Hepatocyte (in vitro differentiated cells): Measurements from ENCODE around the gene KIF5A. TPM values are rescaled to one million over a fixed set of nuclear protein-coding genes. Genes with fewer than 3 reads are reported as not detected.

Experiments used
- DNase-seq: peaks from one replicate; pipeline ENCODE4 v3.0.0-alpha.2; 2016; ENCODE audit warnings: low spot score
- H2AFZ ChIP-seq: fragments of 200-600 bp; sonication (generic); 2 replicates; pipeline ENCODE4 v1.6.0; 2016; ENCODE audit warnings: antibody characterized with exemption, mild to moderate bottlenecking
- H3K27ac ChIP-seq: fragments of 200-600 bp; sonication (generic); 2 replicates; pipeline ENCODE4 v1.5.1; 2016; ENCODE audit warnings: mild to moderate bottlenecking
- H3K27me3 ChIP-seq: fragments of 200-600 bp; sonication (generic); 2 replicates; pipeline ENCODE4 v1.6.1; 2016
- H3K36me3 ChIP-seq: fragments of 200-600 bp; sonication (generic); replicated peaks from 2 replicates; pipeline ENCODE4 v1.5.1; 2016; ENCODE audit warnings: low read depth; ENCODE audit not compliant: insufficient read depth
- H3K4me1 ChIP-seq: fragments of 200-600 bp; sonication (generic); 2 replicates; pipeline ENCODE4 v1.5.1; 2016; ENCODE audit warnings: mild to moderate bottlenecking, moderate library complexity; ENCODE audit not compliant: insufficient read depth
- H3K4me2 ChIP-seq: fragments of 200-600 bp; sonication (generic); 2 replicates; pipeline ENCODE4 v1.6.0; 2016
- H3K4me3 ChIP-seq: fragments of 200-600 bp; sonication (generic); 2 replicates; pipeline ENCODE4 v1.5.1; 2016; ENCODE audit warnings: mild to moderate bottlenecking
- H3K79me2 ChIP-seq: fragments of 200-600 bp; sonication (generic); 2 replicates; pipeline ENCODE4 v1.6.0; 2017; ENCODE audit warnings: mild to moderate bottlenecking
- H3K9me2 ChIP-seq: fragments of 200-600 bp; sonication (generic); replicated peaks from 2 replicates; pipeline ENCODE4 v1.6.0; 2017; ENCODE audit warnings: mild to moderate bottlenecking; ENCODE audit not compliant: insufficient read depth
- H3K9me3 ChIP-seq: fragments of 200-600 bp; sonication (generic); 2 replicates; pipeline ENCODE4 v1.5.1; 2016; ENCODE audit warnings: low read depth, mild to moderate bottlenecking
- H4K20me1 ChIP-seq: fragments of 200-600 bp; sonication (generic); 2 replicates; pipeline ENCODE4 v1.6.0; 2016; ENCODE audit warnings: mild to moderate bottlenecking; ENCODE audit not compliant: insufficient read depth, poor library complexity, severe bottlenecking
- EZH2 ChIP-seq: fragments of 200-600 bp; sonication (generic); IDR thresholded peaks from 2 replicates; pipeline ENCODE4 v1.6.1; 2016; ENCODE audit warnings: antibody characterized with exemption, mild to moderate bottlenecking, borderline replicate concordance
- EZH2phosphoT487 ChIP-seq: fragments of 200-600 bp; sonication (generic); IDR thresholded peaks from one replicate; pipeline ENCODE4 v1.6.1; 2018; ENCODE audit warnings: antibody characterized with exemption, mild to moderate bottlenecking, low read depth, moderate library complexity; ENCODE audit not compliant: unreplicated experiment, severe bottlenecking
- WGBS: methylation state at CpG from one replicate; pipeline ENCODE4 v1.1.6; 2016; ENCODE audit warnings: low lambda C conversion rate; ENCODE audit errors: missing lambda C conversion rate; 5-methylcytosine and 5-hydroxymethylcytosine counted together
- polyA plus RNA-seq: library from polyadenylated mRNA; unstranded; fragments of >200 nt; fragmentation: Nextera tagmentation; extraction: Ambion mirVana; gene quantifications from 2 replicates; pipeline ENCODE4 v1.2.1, GENCODE V29; 2016
- total RNA-seq: library from RNA; depleted of rRNA; stranded (reverse); fragments of >200 nt; gene quantifications from 2 replicates; pipeline ENCODE4 v1.2.3, GENCODE V29; 2014
- TF ChIP-seq, protein P1 (sequence below): fragments of 200-600 bp; sonication (generic); IDR thresholded peaks from 2 replicates; pipeline ENCODE4 v1.5.1; 2016; ENCODE audit warnings: antibody characterized with exemption, mild to moderate bottlenecking; ENCODE audit not compliant: poor library complexity

The KIF5A gene
- total and polyA plus RNA-seq, 2 experiments from 2014 or later, result 0.03 to 0.18 TPM

DNA sequence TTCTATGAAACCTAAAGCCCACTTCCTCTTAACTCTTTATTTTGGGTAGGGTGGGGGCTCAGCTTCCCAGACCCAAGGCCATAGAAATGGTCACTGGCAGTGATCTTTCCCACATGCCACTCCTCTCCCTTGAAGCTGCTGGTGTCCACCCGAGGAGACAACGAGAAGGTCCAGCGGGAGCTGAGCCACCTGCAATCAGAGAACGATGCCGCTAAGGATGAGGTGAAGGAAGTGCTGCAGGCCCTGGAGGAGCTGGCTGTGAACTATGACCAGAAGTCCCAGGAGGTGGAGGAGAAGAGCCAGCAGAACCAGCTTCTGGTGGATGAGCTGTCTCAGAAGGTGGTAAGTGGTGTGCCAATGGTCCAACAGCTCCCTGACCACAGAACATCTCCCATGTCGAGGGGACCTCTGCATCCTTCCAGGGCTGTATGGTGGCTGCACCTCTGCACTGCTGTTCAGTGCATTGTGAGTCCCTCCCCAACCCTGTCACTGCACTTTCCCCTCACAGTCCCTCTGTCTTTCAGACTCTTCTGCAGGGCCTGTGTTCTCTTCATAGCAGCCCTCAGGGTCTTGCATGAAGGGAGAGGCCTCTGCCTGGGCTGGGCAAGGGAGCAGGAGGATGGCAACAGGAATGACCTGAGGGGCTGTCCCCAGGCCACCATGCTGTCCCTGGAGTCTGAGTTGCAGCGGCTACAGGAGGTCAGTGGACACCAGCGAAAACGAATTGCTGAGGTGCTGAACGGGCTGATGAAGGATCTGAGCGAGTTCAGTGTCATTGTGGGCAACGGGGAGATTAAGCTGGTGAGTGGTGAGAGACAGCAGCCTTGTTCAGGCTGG, 22.3 kb downstream of the KIF5A start:
- Histone ChIP-seq H3K36me3 (no peaks in the 10 kb centered on the region), H3K79me2 (no peaks in the 10 kb centered on the region), H3K27ac (no peak overlapping the region), H3K4me1 (no peaks in the 10 kb centered on the region), H3K9me2 (no peaks in the 10 kb centered on the region), H3K4me2 (no peak overlapping the region), H4K20me1 (no peaks in the 10 kb centered on the region), H3K9me3 (no peaks in the 10 kb centered on the region), H3K27me3 (no peaks in the 10 kb centered on the region), H2AFZ (no peak overlapping the region), H3K4me3 (no peak overlapping the region)
- 87% methylated on average over 12 of the region's 12 CpGs for WGBS
- no peak for DNase-seq
- TF ChIP-seq, protein P1, sequence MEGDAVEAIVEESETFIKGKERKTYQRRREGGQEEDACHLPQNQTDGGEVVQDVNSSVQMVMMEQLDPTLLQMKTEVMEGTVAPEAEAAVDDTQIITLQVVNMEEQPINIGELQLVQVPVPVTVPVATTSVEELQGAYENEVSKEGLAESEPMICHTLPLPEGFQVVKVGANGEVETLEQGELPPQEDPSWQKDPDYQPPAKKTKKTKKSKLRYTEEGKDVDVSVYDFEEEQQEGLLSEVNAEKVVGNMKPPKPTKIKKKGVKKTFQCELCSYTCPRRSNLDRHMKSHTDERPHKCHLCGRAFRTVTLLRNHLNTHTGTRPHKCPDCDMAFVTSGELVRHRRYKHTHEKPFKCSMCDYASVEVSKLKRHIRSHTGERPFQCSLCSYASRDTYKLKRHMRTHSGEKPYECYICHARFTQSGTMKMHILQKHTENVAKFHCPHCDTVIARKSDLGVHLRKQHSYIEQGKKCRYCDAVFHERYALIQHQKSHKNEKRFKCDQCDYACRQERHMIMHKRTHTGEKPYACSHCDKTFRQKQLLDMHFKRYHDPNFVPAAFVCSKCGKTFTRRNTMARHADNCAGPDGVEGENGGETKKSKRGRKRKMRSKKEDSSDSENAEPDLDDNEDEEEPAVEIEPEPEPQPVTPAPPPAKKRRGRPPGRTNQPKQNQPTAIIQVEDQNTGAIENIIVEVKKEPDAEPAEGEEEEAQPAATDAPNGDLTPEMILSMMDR, result no peak
- no peak for TF ChIP-seq EZH2
- no peak for TF ChIP-seq EZH2phosphoT487

DNA sequence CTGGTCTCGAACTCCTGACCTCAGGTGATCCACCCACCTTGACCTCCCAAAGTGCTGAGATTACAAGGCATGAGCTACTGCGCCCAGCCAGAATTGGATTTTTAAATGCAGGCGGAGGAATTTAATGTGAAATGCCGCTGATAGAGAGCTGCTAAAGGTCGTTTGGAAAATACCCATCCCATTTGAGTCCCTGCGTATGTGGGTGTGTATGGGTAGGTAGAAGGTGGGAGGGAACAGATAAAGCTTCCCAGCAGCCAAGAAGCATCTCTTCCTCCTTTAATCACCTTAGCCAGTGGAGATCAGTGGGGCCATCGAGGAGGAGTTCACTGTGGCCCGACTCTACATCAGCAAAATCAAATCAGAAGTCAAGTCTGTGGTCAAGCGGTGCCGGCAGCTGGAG, 25.0 kb downstream of the KIF5A start:
- no peak overlapping the region for H3K4me3 ChIP-seq
- no peak for DNase-seq
- no peaks in the 10 kb centered on the region for H3K79me2 ChIP-seq
- H3K27me3 ChIP-seq, result no peaks in the 10 kb centered on the region
- H3K4me2 ChIP-seq, result no peak overlapping the region
- no peaks in the 10 kb centered on the region for H3K9me3 ChIP-seq
- H3K36me3 ChIP-seq, result no peaks in the 10 kb centered on the region
- no peak overlapping the region for H3K27ac ChIP-seq
- H4K20me1 ChIP-seq, result no peaks in the 10 kb centered on the region
- TF ChIP-seq, protein P1, result no peak
- TF ChIP-seq EZH2phosphoT487 (no peak), EZH2 (no peak)
- no peak overlapping the region for H2AFZ ChIP-seq
- 85% methylated on average over 10 of the region's 10 CpGs for WGBS
- peaks cover 6% of the 10 kb centered on the region for H3K4me1 ChIP-seq
- no peaks in the 10 kb centered on the region for H3K9me2 ChIP-seq

DNA sequence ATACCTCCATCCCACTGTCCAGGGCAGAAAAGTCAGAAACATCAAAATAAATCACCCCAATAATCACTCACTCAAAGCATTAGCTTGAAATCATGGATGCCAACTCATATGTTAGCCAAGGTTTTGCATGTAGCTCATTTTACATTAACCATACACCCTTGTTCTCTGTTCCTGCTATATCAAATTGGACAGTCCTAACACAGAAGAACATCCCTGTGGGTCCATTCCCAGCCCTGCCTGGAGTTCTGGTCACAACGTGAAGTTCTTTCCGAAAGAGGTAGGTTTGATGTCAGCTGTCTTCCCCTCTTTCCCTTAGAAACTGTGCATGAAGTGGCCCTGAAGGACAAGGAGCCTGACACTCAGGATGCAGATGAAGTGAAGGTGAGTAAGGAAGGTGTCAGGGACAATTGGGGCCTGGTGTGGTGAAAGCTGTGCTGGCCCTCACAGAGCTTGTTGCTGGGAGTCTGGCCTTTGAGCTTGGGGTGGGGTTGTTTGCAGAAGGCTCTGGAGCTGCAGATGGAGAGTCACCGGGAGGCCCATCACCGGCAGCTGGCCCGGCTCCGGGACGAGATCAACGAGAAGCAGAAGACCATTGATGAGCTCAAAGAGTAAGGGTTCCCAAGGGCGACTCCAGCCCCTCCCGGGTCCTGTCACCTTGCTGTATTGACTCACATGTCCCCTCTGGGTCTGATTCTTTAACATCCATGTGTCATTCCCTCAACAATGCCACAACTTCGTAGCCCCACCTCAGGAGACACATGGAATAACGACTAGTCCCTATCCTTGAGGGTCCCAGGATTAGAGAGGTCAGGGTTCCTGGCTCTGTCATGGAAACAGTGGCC, 26.1 kb downstream of the KIF5A start:
- H3K4me2 ChIP-seq, result peak overlapping the region; percentile 13
- no peaks in the 10 kb centered on the region for H3K9me3 ChIP-seq
- no peaks in the 10 kb centered on the region for H3K79me2 ChIP-seq
- no peaks in the 10 kb centered on the region for H3K9me2 ChIP-seq
- no peaks in the 10 kb centered on the region for H3K36me3 ChIP-seq
- TF ChIP-seq EZH2 (no peak), EZH2phosphoT487 (no peak)
- TF ChIP-seq, protein P1, result no peak
- H4K20me1 ChIP-seq, result no peaks in the 10 kb centered on the region
- WGBS, result 81% methylated on average over 12 of the region's 12 CpGs
- DNase-seq, result peak; percentile 54
- H3K27me3 ChIP-seq, result no peaks in the 10 kb centered on the region
- H3K27ac ChIP-seq, result peak overlapping the region; percentile 73
- no peak overlapping the region for H3K4me3 ChIP-seq
- no peak overlapping the region for H2AFZ ChIP-seq
- peaks cover 12% of the 10 kb centered on the region for H3K4me1 ChIP-seq
